GM12891 (cell line): ENCODE results near the gene FARS2.

Experiments
- DNase-seq: peaks from one replicate; pipeline ENCODE4 v3.0.0; 2011; ENCODE audit warnings: low spot score; ENCODE audit not compliant: insufficient read length
- FAIRE-seq: peaks from 2 replicates; lab custom pipeline; 2011; peaks lifted over from hg19 to GRCh38; lab: Jason Lieb, UNC
- PAX5 ChIP-seq: IDR thresholded peaks from 2 replicates; pipeline ENCODE4 v1.6.1; 2011; ENCODE audit warnings: low read length, moderate library complexity, mild to moderate bottlenecking; ENCODE audit not compliant: insufficient read depth, severe bottlenecking
- POLR2A ChIP-seq: IDR thresholded peaks from 2 replicates; pipeline ENCODE4 v1.6.1; 2011; ENCODE audit warnings: low read depth, low read length, control low read depth
- POLR2AphosphoS5 ChIP-seq: IDR thresholded peaks from 2 replicates; pipeline ENCODE4 v1.6.1; 2011; ENCODE audit warnings: low read depth, low read length, control low read depth
- POU2F2 ChIP-seq: IDR thresholded peaks from 2 replicates; pipeline ENCODE4 v1.6.1; 2011; ENCODE audit warnings: low read depth, mild to moderate bottlenecking, control low read depth, low read length, moderate library complexity
- SPI1 ChIP-seq: IDR thresholded peaks from 2 replicates; pipeline ENCODE4 v1.6.1; 2011; ENCODE audit warnings: low read depth, low read length, control low read depth
- TAF1 ChIP-seq: IDR thresholded peaks from 2 replicates; pipeline ENCODE4 v1.6.1; 2011; ENCODE audit warnings: low read depth, low read length, control low read depth

FARS2 gene

GRCh38 chr6:5389086-5389745, 127.9 kb downstream of the FARS2 start:
- DNase-seq (no peak), FAIRE-seq (no peak)
- no peak for TF ChIP-seq PAX5
- TF ChIP-seq TAF1, result no peak
- TF ChIP-seq POU2F2, result no peak
- TF ChIP-seq SPI1, result no peak
- TF ChIP-seq POLR2A, result no peak
- no peak for TF ChIP-seq POLR2AphosphoS5

GRCh38 chr6:5390177-5390576, 128.9 kb downstream of the FARS2 start:
- DNase-seq (no peak), FAIRE-seq (no peak)
- TF ChIP-seq POU2F2 (no peak), TAF1 (no peak), POLR2A (no peak), SPI1 (no peak), PAX5 (no peak), POLR2AphosphoS5 (no peak)

GRCh38 chr6:5394280-5394679, 133.0 kb downstream of the FARS2 start:
- TF ChIP-seq POU2F2 (no peak), SPI1 (no peak), TAF1 (no peak), POLR2AphosphoS5 (no peak), PAX5 (no peak), POLR2A (no peak)
- DNase-seq, result no peak
- FAIRE-seq, result peak; percentile 5

- DNase-seq (no peak), FAIRE-seq (no peak)
- TF ChIP-seq POLR2A (no peak), TAF1 (no peak), POU2F2 (no peak), POLR2AphosphoS5 (no peak), SPI1 (no peak), PAX5 (no peak)
Measured at GRCh38 chr6:5395719-5396118, 134.4 kb downstream of the FARS2 start.

- peak; percentile 72 for FAIRE-seq
- DNase-seq, result no peak
- TF ChIP-seq SPI1, result no peak
- TF ChIP-seq POLR2A, result no peak
- no peak for TF ChIP-seq PAX5
- no peak for TF ChIP-seq TAF1
Measured at GRCh38 chr6:5398530-5398929, 137.2 kb downstream of the FARS2 start.

GRCh38 chr6:5399391-5399790, 138.1 kb downstream of the FARS2 start:
- no peak for TF ChIP-seq TAF1
- no peak for TF ChIP-seq SPI1
- TF ChIP-seq POLR2A, result no peak
- no peak for TF ChIP-seq POLR2AphosphoS5
- no peak for TF ChIP-seq PAX5
- TF ChIP-seq POU2F2, result no peak
- DNase-seq (no peak), FAIRE-seq (no peak)

- no peak for TF ChIP-seq POU2F2
- TF ChIP-seq POLR2AphosphoS5, result no peak
- TF ChIP-seq SPI1, result no peak
- no peak for TF ChIP-seq TAF1
- no peak for TF ChIP-seq PAX5
- TF ChIP-seq POLR2A, result no peak
- FAIRE-seq, result no peak
- no peak for DNase-seq
Measured at GRCh38 chr6:5401845-5402738, 140.8 kb downstream of the FARS2 start.

GRCh38 chr6:5403076-5403475, 141.8 kb downstream of the FARS2 start:
- FAIRE-seq, result no peak
- DNase-seq, result no peak
- TF ChIP-seq POU2F2 (no peak), POLR2AphosphoS5 (no peak), SPI1 (no peak), TAF1 (no peak), PAX5 (no peak), POLR2A (no peak)

- no peak for DNase-seq
- TF ChIP-seq POLR2AphosphoS5 (no peak), POU2F2 (no peak), PAX5 (no peak)
- FAIRE-seq, result no peak
Measured at GRCh38 chr6:5403609-5404008, 142.3 kb downstream of the FARS2 start.
